ENCODE data around the gene AIPL1. TPM values are rescaled to one million over a fixed set of nuclear protein-coding genes. Genes with fewer than 3 reads are reported as not detected.

Gene AIPL1
- total and polyA plus RNA-seq, 2 experiments from 2014 or later, result 0.17 to 0.24 TPM

- no peaks in the 10 kb centered on the region for H3K9me3 Mint-ChIP-seq
- DNase-seq (ENCODE audit: low spot score), result peak; percentile 30
Observed at GRCh38 chr17:6480303-6480675, 45.4 kb upstream of the AIPL1 start.

More at GRCh38 chr17:6480303-6480675, 45.4 kb upstream of the AIPL1 start:
- Histone ChIP-seq H3K79me2 (replicated peaks; ENCODE audit: insufficient read depth) (no peaks in the 10 kb centered on the region), H3F3A (replicated peaks; ENCODE audit: low read depth) (no peaks in the 10 kb centered on the region), H3K27ac (ENCODE audit: low read depth) (no peak overlapping the region), H3K4me3 (no peak overlapping the region), H2AFZ (peak overlapping the region; percentile 69), H3K36me3 (ENCODE audit: insufficient read depth) (no peaks in the 10 kb centered on the region), H3K9me2 (ENCODE audit: insufficient read depth) (no peaks in the 10 kb centered on the region), H3K27me3 (ENCODE audit: insufficient read depth) (no peaks in the 10 kb centered on the region), H4K20me1 (replicated peaks; ENCODE audit: insufficient read depth) (no peaks in the 10 kb centered on the region), H3K4me2 (no peak overlapping the region), H3K4me1 (ENCODE audit: insufficient read depth) (0 out of 2 replicates have a peak, but pooled peaks cover 3% of the 10 kb centered on the region)
- peaks cover 16% of the 10 kb centered on the region for H3K27me3 Mint-ChIP-seq (ENCODE audit: insufficient read depth, low read depth, poor library complexity)
- peak; percentile 83 for ATAC-seq
- no peak overlapping the region for H3K4me3 Mint-ChIP-seq
- no peaks in the 10 kb centered on the region for H3K36me3 Mint-ChIP-seq (ENCODE audit: low read depth)
- H3K27ac Mint-ChIP-seq, result no peak overlapping the region
- TF ChIP-seq CREB1 (CRISPR knock-in tag; IDR thresholded peaks at IDR 0.05; ENCODE audit: low read depth) (no peak), STAT1 (IDR thresholded peaks at IDR 0.05; ENCODE audit: unreplicated experiment) (no peak), CTCF (conservative IDR thresholded peaks at IDR 0.05; ENCODE audit: low read depth in 2 of 2) (no peak), NANOG (IDR thresholded peaks at IDR 0.05; ENCODE audit: borderline replicate concordance) (no peak), ZNF114 (CRISPR knock-in tag; IDR thresholded peaks at IDR 0.05) (no peak), POLR2AphosphoS5 (IDR thresholded peaks at IDR 0.05; ENCODE audit: low read depth) (no peak), ZNF331 (CRISPR knock-in tag; IDR thresholded peaks at IDR 0.05; ENCODE audit: low read depth) (no peak), ZNF462 (CRISPR knock-in tag; IDR thresholded peaks at IDR 0.05) (no peak)
- H3K4me1 Mint-ChIP-seq, result peaks cover 13% of the 10 kb centered on the region
